ENCODE data around the gene ARHGEF16. TPM values are rescaled to one million over a fixed set of nuclear protein-coding genes. Genes with fewer than 3 reads are reported as not detected.

The ARHGEF16 gene
- total RNA-seq, 1 donor from 2014 or later = 0.34 TPM

DNA sequence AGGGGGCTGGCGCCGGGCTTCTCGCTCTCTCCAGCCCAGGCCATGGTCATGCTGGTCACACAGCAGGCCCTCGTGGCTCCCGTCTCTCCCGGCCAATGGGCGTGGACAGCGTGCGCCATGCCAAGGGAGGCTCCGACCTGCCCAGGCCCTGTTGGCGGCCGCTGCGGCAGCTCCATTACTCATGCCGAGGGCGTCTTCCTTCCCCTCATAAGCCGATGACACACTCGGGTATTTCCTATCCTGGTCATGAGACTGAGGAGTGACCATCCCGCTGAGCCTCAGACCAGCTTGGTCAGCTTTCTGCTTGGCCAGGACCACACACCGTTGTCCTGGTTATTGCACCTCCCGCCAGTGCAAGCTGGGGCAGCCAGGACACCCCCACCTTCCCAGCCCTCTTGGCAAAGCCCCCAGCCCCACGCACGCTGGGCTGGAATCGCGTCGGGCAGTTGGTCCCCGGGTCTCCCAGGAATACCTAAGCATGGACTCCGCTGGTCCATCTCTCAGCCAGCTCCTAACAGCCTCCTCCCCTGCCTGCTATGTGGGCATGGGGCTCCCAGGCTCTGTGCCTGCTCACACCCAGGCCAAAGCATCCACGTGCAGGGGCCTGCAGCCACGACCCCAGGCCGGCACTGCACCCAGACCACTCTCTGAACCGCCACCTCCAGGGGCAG, 49.8 kb downstream of the ARHGEF16 start:
- Mint-ChIP-seq H3K27me3 (ENCODE audit: unreplicated experiment) (no peaks in the 10 kb centered on the region), H3K36me3 (ENCODE audit: unreplicated experiment) (no peaks in the 10 kb centered on the region), H3K4me1 (ENCODE audit: low read depth, unreplicated experiment) (no peaks in the 10 kb centered on the region), H3K4me3 (ENCODE audit: unreplicated experiment) (no peak overlapping the region), H3K27ac (ENCODE audit: unreplicated experiment) (no peak overlapping the region), H3K9me3 (ENCODE audit: unreplicated experiment) (peaks cover 3% of the 10 kb centered on the region)
- TF ChIP-seq, protein P1, sequence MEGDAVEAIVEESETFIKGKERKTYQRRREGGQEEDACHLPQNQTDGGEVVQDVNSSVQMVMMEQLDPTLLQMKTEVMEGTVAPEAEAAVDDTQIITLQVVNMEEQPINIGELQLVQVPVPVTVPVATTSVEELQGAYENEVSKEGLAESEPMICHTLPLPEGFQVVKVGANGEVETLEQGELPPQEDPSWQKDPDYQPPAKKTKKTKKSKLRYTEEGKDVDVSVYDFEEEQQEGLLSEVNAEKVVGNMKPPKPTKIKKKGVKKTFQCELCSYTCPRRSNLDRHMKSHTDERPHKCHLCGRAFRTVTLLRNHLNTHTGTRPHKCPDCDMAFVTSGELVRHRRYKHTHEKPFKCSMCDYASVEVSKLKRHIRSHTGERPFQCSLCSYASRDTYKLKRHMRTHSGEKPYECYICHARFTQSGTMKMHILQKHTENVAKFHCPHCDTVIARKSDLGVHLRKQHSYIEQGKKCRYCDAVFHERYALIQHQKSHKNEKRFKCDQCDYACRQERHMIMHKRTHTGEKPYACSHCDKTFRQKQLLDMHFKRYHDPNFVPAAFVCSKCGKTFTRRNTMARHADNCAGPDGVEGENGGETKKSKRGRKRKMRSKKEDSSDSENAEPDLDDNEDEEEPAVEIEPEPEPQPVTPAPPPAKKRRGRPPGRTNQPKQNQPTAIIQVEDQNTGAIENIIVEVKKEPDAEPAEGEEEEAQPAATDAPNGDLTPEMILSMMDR (IDR thresholded peaks at IDR 0.05; ENCODE audit: partially characterized antibody, unreplicated experiment) = no peak
- DNase-seq = no peak

DNA sequence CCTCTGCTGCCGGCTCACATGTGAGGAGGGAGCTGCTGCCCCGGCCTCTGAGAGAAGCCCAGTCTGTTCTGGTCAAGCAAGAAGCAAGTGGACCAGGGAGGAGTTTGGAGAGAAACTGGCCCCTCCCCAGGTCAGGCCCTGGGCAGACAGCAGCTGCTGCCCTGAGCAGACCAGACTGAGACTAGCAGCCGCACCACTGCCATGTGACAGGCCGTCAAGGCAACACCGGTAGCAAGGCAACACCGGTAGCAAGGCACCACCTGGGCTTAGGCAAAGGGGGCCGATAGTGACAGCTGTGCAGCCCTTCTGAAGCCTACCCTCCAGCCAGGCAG, 50.3 kb downstream of the ARHGEF16 start:
- Mint-ChIP-seq H3K36me3 (ENCODE audit: unreplicated experiment) (no peaks in the 10 kb centered on the region), H3K4me3 (ENCODE audit: unreplicated experiment) (no peak overlapping the region), H3K27me3 (ENCODE audit: unreplicated experiment) (no peaks in the 10 kb centered on the region), H3K9me3 (ENCODE audit: unreplicated experiment) (peaks cover 3% of the 10 kb centered on the region), H3K4me1 (ENCODE audit: low read depth, unreplicated experiment) (no peaks in the 10 kb centered on the region), H3K27ac (ENCODE audit: unreplicated experiment) (no peak overlapping the region)
- DNase-seq = no peak
- TF ChIP-seq, protein P1 (IDR thresholded peaks at IDR 0.05; ENCODE audit: partially characterized antibody, unreplicated experiment) = no peak

DNA sequence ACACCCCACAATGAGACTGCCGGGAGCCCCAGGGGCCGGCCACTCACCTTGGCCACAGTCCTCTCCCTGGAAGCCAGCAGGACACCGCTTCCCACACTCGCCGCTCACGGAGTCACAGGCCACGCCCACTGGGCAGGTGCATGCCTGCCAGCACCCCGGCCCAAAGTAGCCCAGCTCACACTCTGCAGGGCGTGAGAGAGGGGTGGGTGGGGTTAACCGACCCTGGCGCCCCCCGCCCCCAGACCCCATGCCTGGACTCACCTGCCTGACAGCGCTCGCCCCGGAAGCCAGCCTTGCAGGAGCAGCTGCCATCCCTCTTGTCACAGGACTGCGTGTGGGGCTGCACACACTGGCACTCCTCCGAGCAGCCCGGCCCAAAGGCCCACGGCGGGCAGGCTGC, 50.7 kb downstream of the ARHGEF16 start:
- Mint-ChIP-seq H3K4me3 (ENCODE audit: unreplicated experiment) (no peak overlapping the region), H3K36me3 (ENCODE audit: unreplicated experiment) (no peaks in the 10 kb centered on the region), H3K4me1 (ENCODE audit: low read depth, unreplicated experiment) (no peaks in the 10 kb centered on the region), H3K9me3 (ENCODE audit: unreplicated experiment) (peaks cover 3% of the 10 kb centered on the region), H3K27ac (ENCODE audit: unreplicated experiment) (no peak overlapping the region), H3K27me3 (ENCODE audit: unreplicated experiment) (no peaks in the 10 kb centered on the region)
- TF ChIP-seq, protein P1 (IDR thresholded peaks at IDR 0.05; ENCODE audit: partially characterized antibody, unreplicated experiment) = no peak
- no peak for DNase-seq

DNA sequence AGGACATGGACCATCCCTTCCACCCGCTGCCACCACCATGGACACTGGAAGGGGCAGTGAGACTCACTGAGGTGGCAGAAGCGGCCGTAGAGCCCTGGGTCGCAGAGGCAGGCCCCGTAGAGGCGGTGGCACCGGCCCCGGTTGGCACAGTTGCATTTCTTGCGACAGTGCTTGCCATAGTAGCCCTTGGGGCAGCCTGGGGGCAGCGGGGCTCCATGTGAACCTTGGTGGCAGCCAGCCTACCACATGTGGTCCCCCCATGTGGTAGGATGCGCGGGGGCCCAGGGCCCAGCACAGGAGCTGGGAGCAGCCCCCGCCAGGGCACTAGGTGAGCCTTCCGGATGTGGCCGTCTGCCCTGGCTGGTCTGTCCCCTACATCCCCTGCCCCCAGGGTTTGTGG, 51.6 kb downstream of the ARHGEF16 start:
- H3K27me3 Mint-ChIP-seq (ENCODE audit: unreplicated experiment) = peaks cover 2% of the 10 kb centered on the region
- H3K36me3 Mint-ChIP-seq (ENCODE audit: unreplicated experiment) = no peaks in the 10 kb centered on the region
- TF ChIP-seq, protein P1 (IDR thresholded peaks at IDR 0.05; ENCODE audit: partially characterized antibody, unreplicated experiment) = no peak
- no peaks in the 10 kb centered on the region for H3K9me3 Mint-ChIP-seq (ENCODE audit: unreplicated experiment)
- no peak for DNase-seq
- H3K4me1 Mint-ChIP-seq (ENCODE audit: low read depth, unreplicated experiment) = no peaks in the 10 kb centered on the region
- no peak overlapping the region for H3K4me3 Mint-ChIP-seq (ENCODE audit: unreplicated experiment)
- no peak overlapping the region for H3K27ac Mint-ChIP-seq (ENCODE audit: unreplicated experiment)

DNA sequence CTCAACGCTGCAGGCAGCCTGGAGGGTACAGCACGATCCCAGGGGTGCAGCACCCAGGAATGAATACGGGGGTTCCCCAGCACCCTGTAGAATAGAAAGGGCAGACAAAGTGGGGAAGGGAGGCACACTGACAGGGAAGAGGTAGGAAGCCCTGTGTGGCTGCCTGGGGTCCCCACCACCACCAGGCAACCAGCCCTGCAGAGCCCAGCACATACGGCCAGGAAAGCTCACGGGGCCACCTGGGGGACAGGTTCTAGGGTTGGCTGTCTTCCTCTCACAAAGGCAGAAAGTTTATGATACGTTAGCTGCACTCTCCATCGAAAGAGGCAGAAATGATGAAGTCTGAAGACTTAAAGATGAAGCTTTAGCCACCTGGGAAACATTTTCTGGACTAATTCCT, 52.5 kb downstream of the ARHGEF16 start:
- Mint-ChIP-seq H3K27ac (ENCODE audit: unreplicated experiment) (no peak overlapping the region), H3K27me3 (ENCODE audit: unreplicated experiment) (peaks cover 3% of the 10 kb centered on the region), H3K4me1 (ENCODE audit: low read depth, unreplicated experiment) (no peaks in the 10 kb centered on the region), H3K36me3 (ENCODE audit: unreplicated experiment) (no peaks in the 10 kb centered on the region), H3K9me3 (ENCODE audit: unreplicated experiment) (no peaks in the 10 kb centered on the region), H3K4me3 (ENCODE audit: unreplicated experiment) (no peak overlapping the region)
- TF ChIP-seq, protein P1 (IDR thresholded peaks at IDR 0.05; ENCODE audit: partially characterized antibody, unreplicated experiment) = no peak
- no peak for DNase-seq
